Measurements from ENCODE around the gene TELO2.

- no peak for TF ChIP-seq SP1 (IDR thresholded peaks at IDR 0.05)
- no peak for TF ChIP-seq ZNF384 (IDR thresholded peaks at IDR 0.05)
- TF ChIP-seq SUZ12 (IDR thresholded peaks at IDR 0.05), result no peak
- TF ChIP-seq L3MBTL2 (conservative IDR thresholded peaks at IDR 0.05), result no peak
- no peak for TF ChIP-seq FOXM1 (IDR thresholded peaks at IDR 0.05; ENCODE audit: borderline replicate concordance)
Observed at GRCh38 chr16:1518626-1519135, 25.5 kb downstream of the TELO2 start.
